ENCODE results near the gene SNTG2. TPM values are rescaled to one million over a fixed set of nuclear protein-coding genes. Genes with fewer than 3 reads are reported as not detected.
"Not testable (repeated sequence)": the region's sequence is repeated elsewhere in the genome, so short reads cannot be mapped to it uniquely, and the experiment has no call there.

Gene SNTG2
- total RNA-seq, 4 donors from 2014 or later = 4.2 to 14.2 (median 9.2) TPM

DNA sequence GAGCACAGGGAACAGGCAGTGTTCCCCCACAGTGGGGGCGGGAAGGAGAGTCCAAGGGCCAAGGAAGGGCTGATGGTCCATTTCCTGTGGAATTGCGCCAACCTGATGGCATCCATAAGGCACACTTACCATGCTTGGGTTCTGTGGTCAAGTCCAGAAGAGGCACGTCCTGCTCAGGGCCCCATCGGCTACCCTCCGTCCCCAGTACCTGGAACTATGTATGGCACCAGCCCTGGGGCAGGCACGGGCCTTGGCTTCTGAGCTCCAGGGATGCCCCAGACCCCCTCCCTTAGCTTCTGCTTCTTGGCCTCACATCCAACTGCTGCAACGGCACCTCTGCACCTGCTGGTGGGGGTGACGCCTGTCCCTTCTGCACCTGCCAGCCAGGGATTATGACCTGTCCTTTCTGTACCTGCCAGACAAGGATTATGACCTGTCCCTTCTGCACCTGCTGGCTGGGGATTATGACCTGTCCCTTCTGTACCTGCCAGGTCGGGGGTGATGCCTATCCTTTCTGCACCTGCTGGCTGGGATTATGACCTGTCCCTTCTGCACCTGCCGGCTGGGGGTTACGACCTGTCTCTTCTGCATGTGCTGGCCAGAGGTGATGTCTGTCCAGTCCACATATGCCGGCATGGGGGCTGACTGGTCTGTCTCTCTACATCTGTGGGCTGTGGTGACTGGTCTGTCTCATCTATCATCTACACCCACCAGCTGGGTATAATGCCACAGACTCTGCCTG is 45.4 kb upstream of the SNTG2 start:
- DNase-seq = no peak
- 81 to 86% methylated on average over 4 to 12 of the region's 12 CpGs for WGBS, 2 donors
- intact Hi-C loops (cut with DNase I) = no loop called here
- H3K4me1 ChIP-seq = no peaks in the 10 kb centered on the region
- no peaks in the 10 kb centered on the region for H3K9me3 ChIP-seq
- H3K4me3 ChIP-seq (replicated peaks in 1 of 3) = no peak overlapping the region
- no peak overlapping the region for H3K27ac ChIP-seq
- TF ChIP-seq POLR2A (IDR thresholded peaks at IDR 0.05) = no peak
- no peak for TF ChIP-seq CTCF (IDR thresholded peaks at IDR 0.05)
- H3K27me3 ChIP-seq = no peaks in the 10 kb centered on the region
- no peaks in the 10 kb centered on the region for H3K36me3 ChIP-seq

- Histone ChIP-seq H3K36me3 (no peaks in the 10 kb centered on the region), H3K9me3 (no peaks in the 10 kb centered on the region), H3K27me3 (no peaks in the 10 kb centered on the region), H3K4me3 (replicated peaks in 1 of 3) (no peak overlapping the region), H3K27ac (no peak overlapping the region), H3K4me1 (no peaks in the 10 kb centered on the region)
- WGBS, 2 donors = 90 to 96% methylated on average over 5 of the region's 5 CpGs
- DNase-seq = no peak
- intact Hi-C loops (cut with DNase I) = no loop called here
- no peak for TF ChIP-seq CTCF (IDR thresholded peaks at IDR 0.05)
- no peak for TF ChIP-seq POLR2A (IDR thresholded peaks at IDR 0.05)
Observed at GRCh38 chr2:905833-906140, 44.9 kb upstream of the SNTG2 start.

GRCh38 chr2:907706-908105 is 42.9 kb upstream of the SNTG2 start:
- Histone ChIP-seq H3K9me3 (no peaks in the 10 kb centered on the region), H3K27me3 (no peaks in the 10 kb centered on the region), H3K36me3 (no peaks in the 10 kb centered on the region), H3K4me3 (replicated peaks in 1 of 3) (no peak overlapping the region), H3K27ac (no peak overlapping the region), H3K4me1 (no peaks in the 10 kb centered on the region)
- intact Hi-C loops (cut with DNase I) = no loop called here
- no peak for DNase-seq
- WGBS, 2 donors = 81 to 84% methylated on average over 7 of the region's 7 CpGs
- TF ChIP-seq POLR2A (IDR thresholded peaks at IDR 0.05) (no peak), CTCF (IDR thresholded peaks at IDR 0.05) (no peak)

GRCh38 chr2:908568-908967 is 42.1 kb upstream of the SNTG2 start:
- Histone ChIP-seq H3K27me3 (no peaks in the 10 kb centered on the region), H3K36me3 (no peaks in the 10 kb centered on the region), H3K9me3 (no peaks in the 10 kb centered on the region), H3K4me1 (no peaks in the 10 kb centered on the region), H3K27ac (no peak overlapping the region), H3K4me3 (replicated peaks in 1 of 3) (no peak overlapping the region)
- no peak for DNase-seq
- 90 to 91% methylated on average over 4 of the region's 4 CpGs for WGBS, 2 donors
- intact Hi-C loops (cut with DNase I) = no loop called here
- no peak for TF ChIP-seq CTCF (IDR thresholded peaks at IDR 0.05)

DNA sequence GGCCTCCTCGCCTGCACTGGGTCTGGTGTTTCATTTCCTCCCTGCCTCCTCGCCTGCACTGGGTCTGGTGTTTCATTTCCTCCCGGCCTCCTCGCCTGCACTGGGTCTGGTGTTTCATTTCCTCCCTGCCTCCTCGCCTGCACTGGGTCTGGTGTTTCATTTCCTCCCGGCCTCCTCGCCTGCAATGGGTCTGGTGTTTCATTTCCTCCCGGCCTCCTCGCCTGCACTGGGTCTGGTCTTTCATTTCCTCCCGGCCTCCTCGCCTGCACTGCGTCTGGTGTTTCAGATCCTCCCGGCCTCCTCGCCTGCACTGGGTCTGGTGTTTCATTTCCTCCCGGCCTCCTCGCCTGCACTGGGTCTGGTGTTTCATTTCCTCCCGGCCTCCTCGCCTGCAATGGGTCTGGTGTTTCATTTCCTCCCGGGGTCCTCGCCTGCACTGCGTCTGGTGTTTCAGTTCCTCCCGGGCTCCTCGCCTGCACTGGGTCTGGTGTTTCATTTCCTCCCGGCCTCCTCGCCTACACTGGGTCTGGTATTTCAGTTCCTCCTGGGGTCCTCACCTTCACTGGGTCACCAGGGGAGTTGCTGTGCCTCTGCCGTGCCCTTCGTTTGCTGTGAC is 40.8 kb upstream of the SNTG2 start:
- DNase-seq; H3K27ac ChIP-seq; H3K9me3 ChIP-seq; H3K27me3 ChIP-seq; intact Hi-C loops (cut with DNase I); H3K36me3 ChIP-seq; H3K4me3 ChIP-seq (replicated peaks in 1 of 3); H3K4me1 ChIP-seq: not testable (repeated sequence)
- WGBS, 2 donors = 89% methylated on average over 27 of the region's 27 CpGs
